ENCODE data around the gene PCGF3.
"Not testable (repeated sequence)": the region's sequence is repeated elsewhere in the genome, so short reads cannot be mapped to it uniquely, and the experiment has no call there.

The PCGF3 gene

GRCh38 chr4:801436-802124 lies 95.9 kb downstream of the PCGF3 start:
- H3K4me3 ChIP-seq (ENCODE audit: low read depth, low read length), result no peak overlapping the region
- TF ChIP-seq CTCF (IDR thresholded peaks at IDR 0.05; ENCODE audit: low read depth, low read length), result no peak

GRCh38 chr4:803884-804283 lies 98.3 kb downstream of the PCGF3 start:
- no peak overlapping the region for H3K4me3 ChIP-seq (ENCODE audit: low read depth, low read length)
- TF ChIP-seq CTCF (IDR thresholded peaks at IDR 0.05; ENCODE audit: low read depth, low read length), result no peak

- H3K4me3 ChIP-seq (ENCODE audit: low read depth, low read length), result no peak overlapping the region
- no peak for TF ChIP-seq CTCF (IDR thresholded peaks at IDR 0.05; ENCODE audit: low read depth, low read length)
Observed at GRCh38 chr4:804804-805203, 99.2 kb downstream of the PCGF3 start.

- not testable (repeated sequence) for H3K4me3 ChIP-seq (ENCODE audit: low read depth, low read length)
Observed at GRCh38 chr4:806979-807378, 101.3 kb downstream of the PCGF3 start.

GRCh38 chr4:807792-808191 lies 102.2 kb downstream of the PCGF3 start:
- H3K4me3 ChIP-seq (ENCODE audit: low read depth, low read length), result no peak overlapping the region
- TF ChIP-seq CTCF (IDR thresholded peaks at IDR 0.05; ENCODE audit: low read depth, low read length), result no peak

- no peak for TF ChIP-seq CTCF (IDR thresholded peaks at IDR 0.05; ENCODE audit: low read depth, low read length)
- no peak overlapping the region for H3K4me3 ChIP-seq (ENCODE audit: low read depth, low read length)
Observed at GRCh38 chr4:808860-809570, 103.4 kb downstream of the PCGF3 start.

- H3K4me3 ChIP-seq (ENCODE audit: low read depth, low read length), result no peak overlapping the region
- TF ChIP-seq CTCF (IDR thresholded peaks at IDR 0.05; ENCODE audit: low read depth, low read length), result no peak
Observed at GRCh38 chr4:813900-814299, 108.3 kb downstream of the PCGF3 start.
